DOHH2 (cell line): ENCODE measurements around the gene FEV.

Source experiments
- CTCF ChIP-seq: fragments of 200-600 bp; sonication (generic); IDR thresholded peaks from one replicate; pipeline ENCODE4 v1.5.1; 2014; ENCODE audit warnings: antibody characterized with exemption, mild to moderate bottlenecking, low read depth, low read length; ENCODE audit not compliant: poor library complexity, severe bottlenecking
- EZH2phosphoT487 ChIP-seq: fragments of 200-600 bp; sonication (generic); IDR thresholded peaks from 2 replicates; pipeline ENCODE4 v1.6.1; 2017; ENCODE audit warnings: borderline replicate concordance, mild to moderate bottlenecking, antibody characterized with exemption, low read length, moderate library complexity, mixed read lengths

DNA sequence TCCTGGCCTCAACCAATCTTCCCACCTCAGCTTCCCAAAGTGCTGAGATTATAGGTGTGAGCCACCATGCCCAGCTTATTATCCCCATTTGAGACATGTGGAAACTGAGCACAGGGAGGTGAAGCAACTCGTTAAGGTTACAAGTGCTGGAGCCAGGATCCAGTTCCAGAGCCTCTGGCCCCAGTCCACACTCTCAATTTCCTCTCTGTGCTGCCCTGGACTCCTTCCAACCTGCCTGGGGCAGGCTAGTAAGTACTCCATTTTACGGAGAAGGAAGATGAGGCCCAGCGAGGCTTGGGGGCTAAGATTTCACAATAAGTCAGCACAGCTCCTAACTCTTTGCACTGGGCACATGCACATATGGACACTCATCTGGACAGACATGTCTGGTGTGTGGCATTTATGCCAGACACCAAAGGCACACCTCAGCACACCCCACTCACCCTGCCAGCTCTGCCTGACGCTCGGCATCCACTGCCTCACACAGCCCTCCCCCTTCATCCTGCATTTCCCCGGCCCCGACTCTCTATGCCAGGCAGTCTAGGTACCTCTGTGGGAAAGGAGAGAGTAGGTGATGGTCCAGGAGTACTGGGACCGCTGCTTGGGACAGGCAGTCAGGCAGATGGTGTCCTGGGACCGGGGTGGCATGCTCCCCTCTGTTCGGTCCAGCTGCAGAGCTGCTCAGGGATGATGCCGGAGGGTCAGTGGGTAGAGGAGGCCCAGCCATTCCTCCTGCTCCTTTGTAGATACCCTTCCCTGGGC lies 35.8 kb upstream of the FEV start:
- no peak for TF ChIP-seq CTCF
- TF ChIP-seq EZH2phosphoT487, result no peak
